ENCODE data around the gene TFB2M.

GRCh38 chr1:246534114-246534513, 31.9 kb downstream of the TFB2M start:
- TF ChIP-seq, protein P1, sequence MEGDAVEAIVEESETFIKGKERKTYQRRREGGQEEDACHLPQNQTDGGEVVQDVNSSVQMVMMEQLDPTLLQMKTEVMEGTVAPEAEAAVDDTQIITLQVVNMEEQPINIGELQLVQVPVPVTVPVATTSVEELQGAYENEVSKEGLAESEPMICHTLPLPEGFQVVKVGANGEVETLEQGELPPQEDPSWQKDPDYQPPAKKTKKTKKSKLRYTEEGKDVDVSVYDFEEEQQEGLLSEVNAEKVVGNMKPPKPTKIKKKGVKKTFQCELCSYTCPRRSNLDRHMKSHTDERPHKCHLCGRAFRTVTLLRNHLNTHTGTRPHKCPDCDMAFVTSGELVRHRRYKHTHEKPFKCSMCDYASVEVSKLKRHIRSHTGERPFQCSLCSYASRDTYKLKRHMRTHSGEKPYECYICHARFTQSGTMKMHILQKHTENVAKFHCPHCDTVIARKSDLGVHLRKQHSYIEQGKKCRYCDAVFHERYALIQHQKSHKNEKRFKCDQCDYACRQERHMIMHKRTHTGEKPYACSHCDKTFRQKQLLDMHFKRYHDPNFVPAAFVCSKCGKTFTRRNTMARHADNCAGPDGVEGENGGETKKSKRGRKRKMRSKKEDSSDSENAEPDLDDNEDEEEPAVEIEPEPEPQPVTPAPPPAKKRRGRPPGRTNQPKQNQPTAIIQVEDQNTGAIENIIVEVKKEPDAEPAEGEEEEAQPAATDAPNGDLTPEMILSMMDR (IDR thresholded peaks at IDR 0.05) = no peak
- no peak for TF ChIP-seq EZH2 (IDR thresholded peaks at IDR 0.05; ENCODE audit: borderline replicate concordance, insufficient read depth, low read depth, low read length, poor library complexity, severe bottlenecking)

Measured in B cell (primary cell).